Heart left ventricle (tissue), 16 donors: ENCODE results near the gene SSNA1. TPM values are rescaled to one million over a fixed set of nuclear protein-coding genes. Genes with fewer than 3 reads are reported as not detected.

Experiments used
- ATAC-seq, 4 donors: fragments of 200-7000 bp; cut with Tn5 transposase; one replicate each; pipeline ENCODE4 v1.9.1; 2020 to 2022; ENCODE audit warnings: moderate library complexity in 4 of 4, mild to moderate bottlenecking in 3 of 4, moderate number of reproducible peaks in 1 of 4
- DNase-seq, 5 donors: peaks; one replicate each; pipeline ENCODE4 v3.0.0-alpha.2; 2020
- H3K27ac ChIP-seq, 12 donors: fragments of 200-600 bp; sonication (generic) in 4 of 12; one replicate each; pipeline versions ENCODE4 v1.5.0 to v1.8.0; 2016 to 2022; ENCODE audit warnings: mild to moderate bottlenecking in 2 of 12
- H3K27me3 ChIP-seq, 9 donors: fragments of 200-600 bp; sonication (generic) in 2 of 9; one replicate each; pipeline versions ENCODE4 v1.5.1 to v1.8.0; 2016 to 2022; ENCODE audit warnings: mild to moderate bottlenecking in 3 of 9
- H3K36me3 ChIP-seq, 9 donors: fragments of 200-600 bp; sonication (generic) in 2 of 9; one replicate each; pipeline versions ENCODE4 v1.5.0 to v1.8.0; 2018 to 2022; ENCODE audit warnings: mild to moderate bottlenecking in 2 of 9
- H3K4me1 ChIP-seq, 12 donors: fragments of 200-600 bp; sonication (generic) in 4 of 12; one replicate each; pipeline versions ENCODE4 v1.5.0 to v1.8.0; 2016 to 2022; ENCODE audit warnings: mild to moderate bottlenecking in 3 of 12
- H3K4me3 ChIP-seq, 12 donors: fragments of 200-600 bp; sonication (generic) in 4 of 12; one replicate each; pipeline versions ENCODE4 v1.5.0 to v1.8.0; 2017 to 2022; ENCODE audit warnings: mild to moderate bottlenecking in 9 of 12, moderate library complexity in 4 of 12
- H3K9me3 ChIP-seq, 12 donors: fragments of 200-600 bp; sonication (generic) in 4 of 12; one replicate each; pipeline versions ENCODE4 v1.5.0 to v1.8.0; 2016 to 2022; ENCODE audit warnings: mild to moderate bottlenecking in 1 of 12
- CTCF ChIP-seq, 12 donors: fragments of 200-600 bp; sonication (generic) in 4 of 12; IDR thresholded peaks; one replicate each; pipeline versions ENCODE4 v1.5.0 to v1.8.0; 2018 to 2022; ENCODE audit warnings: antibody characterized with exemption in 12 of 12, mild to moderate bottlenecking in 5 of 12
- POLR2A ChIP-seq, 2 donors: fragments of 450-650 bp; IDR thresholded peaks; one replicate each; pipeline ENCODE4 v1.6.1; 2017; ENCODE audit warnings: antibody characterized with exemption in 2 of 2, mild to moderate bottlenecking in 2 of 2, moderate library complexity in 2 of 2
- whole genome bisulfite sequencing, 4 donors: extraction: QIAGEN DNeasy Blood & Tissue Kit in 2 of 4; methylation state at CpG; one replicate each; pipeline versions ENCODE4 v1.1.5 to v1.1.7; 2013 to 2018; 5-methylcytosine and 5-hydroxymethylcytosine counted together
- intact Hi-C, 10 donors: fragments of 100-400 bp; cut with DNase I; formaldehyde crosslinking; loops; one replicate each; pipeline versions ENCODE4 v1.11.1 to v1.14.2; 2022
- polyA plus RNA-seq, 2 donors: library from polyadenylated mRNA; stranded (reverse); fragments of 200-250 nt; gene quantifications; one replicate each; pipeline ENCODE4 v1.2.3, GENCODE V29; 2013
- total RNA-seq, 9 donors: library from RNA; depleted of rRNA in 2 of 9; stranded (reverse); fragments of >200 nt in 2 of 9; fragmentation: NEBNext Ultra II Directional in 3 of 9; extraction: Animal tissue kit (Norgen Biotek cat#: 25700) in 3 of 9; gene quantifications; one replicate each; pipeline versions ENCODE4 v1.1.0 to v1.2.4, GENCODE V29; 2016 to 2023
- donor health status: ischemic (EF 13 %, LVEDD 7.1; RV severe dilation, severe dysfunction).
- donor health status: healthy with polysubstance abuse.
- donor health status: DM: no; HTN: yes; CAD: no.
- donor health status: DM: no; HTN: no; CAD: no.
- donor health status: ischemic (EF 25% LVEDD 6.9; RV normal size, moderate dysfunction).
- donor health status: ischemic (EF 25% LVEDD 5.7; RV mildly dilated, moderate dysfunction).
- donor health status: healthy.
- donor health status: DM: yes; HTN: yes; CAD: no.
- donor health status: ischemic (EF 35%, LVEDD 5.7; RV mildly dilated, moderate dysfunction).
- donor health status: nonischemic (EF 11% LVEDD 7.7; RV severe dilation, severe dysfunction).
- donor health status: DM: yes; HTN: yes; CAD: no.
- donor health status: PGD.
- donor health status: ischemic (EF 29% LVEDD 5.4; RV normal size, mild dysfunction).
- donor health status: nonischemic (EF 23%, LVEDD 6.1; RV moderate dilation, normal function).

The SSNA1 gene
- total and polyA plus RNA-seq, 11 donors = 46.0 to 161 (median 67.7) TPM

DNA sequence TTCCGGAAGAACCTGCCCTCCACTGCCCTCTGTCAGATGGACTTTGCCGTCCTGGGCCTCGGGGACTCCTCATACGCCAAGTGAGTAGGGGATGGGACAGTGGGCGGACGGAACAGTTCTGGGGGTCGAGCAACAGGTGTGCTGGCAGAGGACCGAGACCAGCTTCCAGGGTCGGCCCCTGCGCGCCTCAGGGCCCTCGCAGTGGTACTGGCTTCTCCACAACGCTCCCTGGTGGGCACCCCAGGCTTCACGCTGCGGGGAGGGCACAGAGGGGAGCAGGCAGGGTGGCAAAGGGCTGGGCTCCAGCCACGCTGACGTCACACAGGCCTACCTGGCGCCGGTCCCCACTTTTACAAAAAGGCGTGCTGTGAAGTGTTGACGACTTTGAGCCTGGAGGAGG, 24.0 kb downstream of the SSNA1 start:
- Histone ChIP-seq H3K4me3 (no peak overlapping the region), H3K4me1 (peaks cover 0 to 10% (median 6%) of the 10 kb centered on the region in 12 donors), H3K27ac (no peak overlapping the region), H3K27me3 (no peaks in the 10 kb centered on the region), H3K36me3 (peaks cover 0 to 32% (median 3%) of the 10 kb centered on the region in 9 donors), H3K9me3 (no peaks in the 10 kb centered on the region)
- DNase-seq = no peak
- TF ChIP-seq CTCF (IDR thresholded peaks at IDR 0.05) = no peak
- ATAC-seq = no peak
- WGBS, 4 donors = 80 to 87% (median 81%) methylated on average over 16 to 21 of the region's 21 CpGs
- intact Hi-C loops = no loop called here

DNA sequence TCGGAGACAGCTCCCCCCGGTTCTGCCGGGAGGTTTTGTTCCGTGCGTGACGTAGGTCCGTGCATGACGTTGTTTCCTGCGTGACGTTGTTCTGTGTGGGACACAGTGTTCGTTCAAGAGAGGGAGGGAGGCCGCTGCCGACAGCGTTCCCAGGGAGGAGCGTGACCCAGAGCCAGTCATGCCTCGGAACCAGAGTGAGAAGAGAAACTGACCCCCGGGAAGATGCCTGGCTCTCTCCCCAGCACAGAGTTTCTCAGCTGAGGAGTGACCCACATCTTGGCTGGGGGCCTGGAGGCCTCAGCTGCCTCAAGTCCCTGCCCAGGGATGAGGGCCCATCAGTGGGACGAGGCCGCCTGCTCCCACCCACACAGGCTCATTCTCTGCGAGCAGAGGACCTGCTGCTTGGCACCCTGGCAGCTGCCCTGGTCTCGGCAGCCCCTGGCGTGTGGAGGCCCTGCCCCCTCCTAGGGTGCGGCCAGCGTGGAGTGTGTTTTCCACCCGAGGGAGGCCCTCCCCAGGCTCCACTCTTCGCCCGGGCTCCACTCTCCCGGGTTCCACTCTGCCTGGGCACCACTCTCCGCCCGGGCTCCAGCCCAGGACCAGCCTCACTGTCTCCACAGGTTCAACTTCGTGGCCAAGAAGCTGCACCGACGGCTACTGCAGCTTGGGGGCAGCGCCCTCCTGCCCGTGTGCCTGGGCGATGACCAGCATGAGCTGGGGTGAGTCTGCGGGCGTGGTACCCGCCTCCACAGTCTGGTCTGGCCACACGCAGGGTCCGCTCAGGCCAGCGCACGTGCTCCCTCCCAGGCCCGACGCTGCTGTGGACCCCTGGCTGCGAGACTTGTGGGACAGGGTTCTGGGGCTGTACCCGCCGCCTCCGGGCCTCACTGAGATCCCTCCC, 24.9 kb downstream of the SSNA1 start:
- intact Hi-C loops = no loop called here
- Histone ChIP-seq H3K27ac (no peak overlapping the region), H3K36me3 (peaks cover 0 to 32% (median 2%) of the 10 kb centered on the region in 9 donors), H3K4me1 (peaks cover 2 to 19% (median 15%) of the 10 kb centered on the region in 12 donors), H3K9me3 (no peaks in the 10 kb centered on the region), H3K27me3 (no peaks in the 10 kb centered on the region), H3K4me3 (no peak overlapping the region)
- ATAC-seq = no peak
- no peak for TF ChIP-seq POLR2A (IDR thresholded peaks at IDR 0.05)
- TF ChIP-seq CTCF (IDR thresholded peaks at IDR 0.05) = no peak
- 88 to 92% (median 91%) methylated on average over 44 to 49 of the region's 49 CpGs for WGBS, 4 donors
- no peak for DNase-seq

- peaks cover 0 to 25% (median 0%) of the 10 kb centered on the region in 9 donors for H3K36me3 ChIP-seq
- 93 to 95% (median 94%) methylated on average over 16 to 19 of the region's 19 CpGs for WGBS, 4 donors
- H3K27ac ChIP-seq = no peak overlapping the region
- TF ChIP-seq CTCF (IDR thresholded peaks at IDR 0.05) = no peak
- TF ChIP-seq POLR2A (IDR thresholded peaks at IDR 0.05) = no peak
- H3K27me3 ChIP-seq = no peaks in the 10 kb centered on the region
- H3K4me3 ChIP-seq = no peak overlapping the region
- ATAC-seq (no peak), DNase-seq (no peak)
- H3K9me3 ChIP-seq = no peaks in the 10 kb centered on the region
- peaks cover 2 to 26% (median 21%) of the 10 kb centered on the region in 12 donors for H3K4me1 ChIP-seq
- intact Hi-C loops = no loop called here
These were observed 26.1 kb downstream of the SSNA1 start for GRCh38 chr9:137214620-137215019.

GRCh38 chr9:137215196-137215986, 26.9 kb downstream of the SSNA1 start:
- Histone ChIP-seq H3K4me3 (no peak overlapping the region), H3K27me3 (no peaks in the 10 kb centered on the region), H3K27ac (no peak overlapping the region), H3K4me1 (peaks cover 2 to 26% (median 21%) of the 10 kb centered on the region in 12 donors), H3K9me3 (no peaks in the 10 kb centered on the region), H3K36me3 (peaks cover 0 to 19% (median 0%) of the 10 kb centered on the region in 9 donors)
- 94 to 96% (median 95%) methylated on average over 21 to 22 of the region's 22 CpGs for WGBS, 4 donors
- TF ChIP-seq CTCF (IDR thresholded peaks at IDR 0.05) (no peak), POLR2A (IDR thresholded peaks at IDR 0.05) (no peak)
- ATAC-seq (no peak), DNase-seq (no peak)
- intact Hi-C loops = no loop called here
